ENCODE data around the gene TBATA.

The TBATA gene

DNA sequence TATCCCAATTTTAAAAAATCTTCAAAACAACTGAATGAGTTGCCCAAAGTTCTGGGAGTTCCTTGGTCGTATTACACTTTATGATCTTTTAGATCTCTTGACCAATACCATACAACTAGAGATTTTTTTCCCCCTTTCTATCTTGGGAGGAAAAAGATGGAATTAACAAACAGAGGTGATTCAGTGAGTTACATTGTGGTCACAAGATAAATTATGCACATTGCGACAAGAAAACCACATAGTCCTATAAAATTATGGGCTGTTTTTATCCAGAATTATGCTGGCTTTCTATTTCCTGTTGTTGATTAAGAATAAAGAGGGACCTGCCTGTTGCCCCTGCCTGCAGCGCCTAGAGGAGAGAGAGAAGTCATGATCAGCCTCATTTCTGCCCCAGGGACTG, 22.4 kb upstream of the TBATA start:
- DNase-seq (ENCODE audit: low read depth) = no peak

DNA sequence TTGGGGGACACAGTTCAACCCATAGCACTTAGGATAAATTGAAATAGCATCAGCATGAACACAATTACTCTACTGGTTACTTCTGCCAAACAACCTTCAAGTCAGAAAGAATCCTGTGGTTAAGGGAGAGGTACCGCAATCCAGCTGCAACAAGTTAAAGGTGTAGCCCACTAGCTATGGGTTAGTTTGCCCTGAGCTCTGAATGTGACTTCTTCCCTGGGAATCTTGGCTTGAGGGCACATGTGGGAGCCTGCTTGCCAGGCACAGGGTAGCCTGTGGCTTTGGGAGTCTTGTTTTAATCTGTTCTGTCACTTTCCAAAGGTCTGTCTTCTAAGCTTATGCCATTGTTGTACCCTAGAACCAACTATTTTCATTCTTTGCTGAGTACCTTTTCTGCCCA, 21.7 kb upstream of the TBATA start:
- no peak for DNase-seq (ENCODE audit: low read depth)

- DNase-seq (ENCODE audit: low read depth) = no peak
These were observed 20.5 kb upstream of the TBATA start for GRCh38 chr10:70805619-70806215.

DNA sequence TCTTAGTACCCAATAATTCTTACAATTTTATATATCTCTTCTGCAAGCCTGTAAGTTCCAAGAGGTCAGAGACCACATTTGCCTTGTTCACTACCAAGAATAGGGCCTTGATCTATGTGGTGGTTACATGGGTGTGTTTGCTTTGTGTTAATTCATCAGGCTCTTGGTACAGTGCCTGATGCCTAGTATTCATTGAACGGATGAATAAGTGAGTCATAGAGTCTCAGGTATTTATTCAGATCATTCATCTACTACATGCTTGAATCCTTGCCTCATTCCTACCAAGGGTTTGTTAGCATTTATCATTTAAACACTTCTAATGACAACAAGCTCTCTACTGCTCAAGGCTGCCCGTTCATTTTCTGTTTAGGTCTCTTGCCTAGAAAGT, 19.2 kb upstream of the TBATA start:
- DNase-seq (ENCODE audit: low read depth) = no peak

GRCh38 chr10:70803775-70804420, 18.7 kb upstream of the TBATA start:
- no peak for DNase-seq (ENCODE audit: low read depth)

DNA sequence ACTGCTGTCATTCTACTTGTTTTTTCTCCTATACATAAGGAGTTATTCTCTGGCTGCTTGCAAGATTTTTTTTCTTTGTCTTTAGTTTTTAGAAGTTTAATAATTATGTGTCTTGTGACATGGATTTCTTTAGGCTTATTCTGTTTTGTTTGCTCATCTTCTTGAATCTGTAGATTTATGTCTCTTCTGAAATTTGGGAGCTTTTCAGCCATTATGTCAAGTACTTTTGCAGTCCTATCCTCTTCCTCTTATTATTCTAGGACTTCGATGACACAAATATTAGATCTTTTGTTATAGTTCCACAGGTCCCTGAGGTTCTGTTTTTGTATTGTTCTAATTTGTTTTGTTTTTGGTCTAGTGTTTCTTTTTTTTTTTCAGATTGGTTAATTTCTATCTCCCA, 16.7 kb upstream of the TBATA start:
- no peak for DNase-seq (ENCODE audit: low read depth)

- no peak for DNase-seq (ENCODE audit: low read depth)
These were observed 13.9 kb upstream of the TBATA start for GRCh38 chr10:70799124-70799523.

DNA sequence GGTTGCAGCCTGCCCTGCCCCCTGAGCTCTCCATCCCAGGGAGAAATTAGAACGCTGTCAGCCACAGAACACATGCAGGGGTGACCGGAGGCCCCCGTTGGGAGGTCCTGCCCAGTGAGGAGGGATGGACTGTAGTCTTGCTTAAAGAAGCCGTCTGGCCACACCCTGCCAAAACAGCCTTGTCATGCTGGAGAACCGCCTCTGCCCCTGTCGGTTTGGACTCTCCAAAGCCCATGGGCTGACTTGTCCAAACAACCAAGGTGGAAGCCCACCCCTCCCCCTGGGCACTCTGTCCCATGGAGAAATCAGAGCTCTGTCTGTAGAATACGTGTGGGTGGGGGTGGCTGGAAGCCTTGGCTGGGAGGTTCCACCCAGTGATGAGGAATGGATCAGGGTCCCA, 12.7 kb upstream of the TBATA start:
- DNase-seq (ENCODE audit: low read depth) = no peak

GRCh38 chr10:70795613-70796012, 10.4 kb upstream of the TBATA start:
- DNase-seq (ENCODE audit: low read depth) = no peak

DNA sequence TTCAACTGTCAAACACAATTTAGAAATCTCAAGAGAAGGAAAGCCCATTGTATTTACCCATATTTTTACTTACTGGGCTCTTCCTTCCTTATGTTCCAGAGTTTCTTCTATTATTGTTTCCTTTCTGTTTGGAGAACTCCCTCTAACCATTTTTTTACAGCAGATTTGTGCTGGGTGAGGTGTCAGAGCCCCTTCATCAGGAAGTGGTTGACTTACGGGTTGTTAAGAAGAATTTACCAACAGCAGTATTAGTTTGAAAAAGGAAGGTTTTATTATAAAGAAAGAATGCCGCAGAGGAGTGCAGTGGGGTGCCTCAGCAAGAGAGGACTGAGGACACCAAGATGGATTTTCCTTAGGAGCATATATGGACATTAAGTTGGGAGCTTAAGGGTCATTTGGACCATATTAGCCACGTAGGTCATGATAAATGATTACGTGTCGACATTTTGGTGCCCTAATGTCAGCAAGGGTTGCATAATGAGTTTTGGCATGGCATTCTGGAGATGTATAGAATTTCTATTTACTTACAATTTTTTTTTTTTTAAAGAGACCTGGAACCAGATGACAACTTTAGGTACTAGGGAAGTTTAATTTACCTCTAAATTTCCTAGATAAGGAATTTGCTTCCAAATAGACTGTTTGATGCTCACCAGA, 6.3 kb upstream of the TBATA start:
- no peak for DNase-seq (ENCODE audit: low read depth)

DNA sequence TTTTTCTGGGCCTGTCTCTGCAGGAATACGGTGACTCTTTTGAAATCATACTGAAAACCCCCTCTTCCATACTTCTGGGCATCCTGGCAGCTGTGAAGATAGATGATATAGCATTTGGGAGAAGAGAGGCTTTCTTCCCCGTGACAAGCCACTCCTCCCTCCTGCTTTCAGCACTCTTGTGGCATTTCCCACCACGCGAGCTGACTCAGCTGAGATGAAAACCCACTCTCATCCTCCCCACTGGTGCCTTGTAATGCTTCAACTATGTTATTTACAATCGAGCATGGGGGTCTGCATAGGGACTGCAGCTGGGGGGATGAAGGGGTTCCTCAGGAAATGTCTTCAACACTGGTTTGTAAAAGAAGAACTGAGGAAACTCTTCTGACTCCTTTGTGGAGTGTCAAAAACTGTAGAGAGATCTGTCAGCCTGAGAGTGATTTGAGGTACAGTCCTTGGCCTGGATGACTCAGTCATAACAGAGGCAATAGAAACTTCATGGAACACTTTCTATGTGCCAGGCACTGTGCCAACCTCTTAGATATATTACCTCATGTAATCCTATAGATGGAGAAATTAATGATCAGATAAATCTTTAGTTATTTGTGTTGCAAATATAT, 1.7 kb upstream of the TBATA start:
- no peak for DNase-seq (ENCODE audit: low read depth)

- no peak for DNase-seq (ENCODE audit: low read depth)
These were observed 706 bp downstream of the TBATA start for GRCh38 chr10:70784471-70784870.

GRCh38 chr10:70784016-70784415, 1.2 kb downstream of the TBATA start:
- no peak for DNase-seq (ENCODE audit: low read depth)

- DNase-seq (ENCODE audit: low read depth) = no peak
These were observed 2.2 kb downstream of the TBATA start for GRCh38 chr10:70782746-70783680.

DNA sequence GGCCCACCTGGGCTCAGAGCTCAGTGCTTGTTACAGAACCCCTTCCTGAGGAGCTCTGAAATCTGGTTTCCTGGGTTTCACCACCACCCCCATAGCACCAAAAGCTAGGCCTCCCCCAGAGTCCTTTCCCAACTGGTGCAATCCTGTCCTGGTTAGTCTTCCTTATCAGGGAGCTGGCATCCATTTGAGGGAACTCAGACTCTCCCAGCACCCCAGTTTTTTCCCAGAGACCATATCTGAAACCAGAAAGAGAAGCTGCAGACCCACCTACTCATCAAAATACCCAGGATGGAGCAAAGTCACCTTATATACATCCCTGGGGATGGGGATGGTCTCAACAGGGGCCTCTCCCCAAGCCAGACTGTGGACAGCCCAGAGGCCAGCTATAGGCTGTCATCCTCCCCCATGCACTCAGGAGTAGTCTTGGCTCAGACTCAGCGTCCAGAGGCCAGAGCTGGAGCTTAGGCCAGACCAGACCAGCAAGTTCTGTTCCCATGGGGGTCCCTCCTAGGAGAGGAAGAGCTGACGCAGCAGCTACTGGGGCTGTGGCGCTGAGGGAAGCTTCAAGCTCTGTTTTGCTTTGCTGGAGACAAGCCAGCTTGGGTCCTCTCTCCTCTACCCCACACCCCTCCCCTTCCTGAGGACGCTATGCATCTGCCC, 3.0 kb downstream of the TBATA start:
- no peak for DNase-seq (ENCODE audit: low read depth)

- no peak for DNase-seq (ENCODE audit: low read depth)
These were observed 3.6 kb downstream of the TBATA start for GRCh38 chr10:70781461-70782051.

- DNase-seq (ENCODE audit: low read depth) = no peak
These were observed 4.4 kb downstream of the TBATA start for GRCh38 chr10:70780772-70781171.

DNA sequence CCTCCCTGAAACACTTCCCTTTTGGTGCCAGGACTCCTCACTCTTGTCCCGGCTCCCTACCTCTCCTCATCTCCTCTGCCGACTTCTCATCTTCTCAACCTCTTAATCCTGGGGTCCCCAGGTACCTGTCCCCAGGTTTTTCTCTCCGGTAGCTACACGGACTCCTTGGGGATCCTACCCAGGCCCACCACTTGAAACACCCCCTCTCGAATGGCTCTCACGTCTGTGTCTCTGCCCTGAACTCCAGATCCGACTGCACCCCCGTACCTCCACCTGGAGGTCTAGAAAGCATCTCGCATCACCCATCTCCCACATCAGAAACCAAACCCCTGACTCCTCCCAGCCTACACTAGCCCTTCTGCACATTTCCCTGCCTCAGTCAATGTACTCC, 4.8 kb downstream of the TBATA start:
- DNase-seq (ENCODE audit: low read depth) = no peak

DNA sequence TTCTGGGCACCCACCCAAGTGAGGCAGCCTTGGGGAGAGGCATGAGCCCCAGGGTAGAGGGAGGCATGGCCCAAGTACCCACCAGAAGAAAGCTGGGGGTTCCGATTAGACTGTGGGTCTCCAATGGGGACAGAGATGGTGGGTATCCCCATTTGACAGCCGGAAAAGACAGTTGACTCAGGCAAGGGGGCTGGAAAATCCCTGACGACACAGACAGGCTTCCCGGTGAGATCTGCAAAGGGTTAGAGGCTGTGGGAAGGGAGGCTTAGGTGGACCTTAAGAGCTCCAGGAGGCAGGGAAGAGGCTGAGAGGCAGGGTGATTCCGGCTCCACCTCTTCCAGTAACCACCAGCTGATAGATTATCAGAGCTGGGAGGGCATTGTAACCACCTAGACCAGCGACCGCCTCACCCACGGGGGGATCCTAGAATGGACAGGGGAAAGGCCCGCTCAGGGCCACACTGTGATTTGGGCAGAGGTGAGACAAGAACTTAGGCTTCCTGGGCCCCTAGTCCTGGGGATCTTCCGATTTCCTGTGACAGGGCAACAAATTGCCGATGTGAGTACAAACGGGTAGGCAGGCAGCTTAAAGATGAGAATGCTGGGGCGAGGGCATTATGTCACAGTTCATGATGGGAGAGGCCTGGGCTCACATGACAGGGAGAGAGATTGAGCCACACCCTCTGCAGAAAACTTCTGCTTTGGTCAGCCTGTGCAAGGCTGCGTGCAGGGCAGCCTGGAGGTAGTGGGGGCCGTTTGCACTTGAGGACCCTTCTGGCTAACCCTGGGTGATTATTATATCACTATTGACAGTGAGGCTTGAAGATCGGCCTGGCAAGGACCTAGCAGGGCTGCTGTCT, 5.4 kb downstream of the TBATA start:
- no peak for DNase-seq (ENCODE audit: low read depth)

DNA sequence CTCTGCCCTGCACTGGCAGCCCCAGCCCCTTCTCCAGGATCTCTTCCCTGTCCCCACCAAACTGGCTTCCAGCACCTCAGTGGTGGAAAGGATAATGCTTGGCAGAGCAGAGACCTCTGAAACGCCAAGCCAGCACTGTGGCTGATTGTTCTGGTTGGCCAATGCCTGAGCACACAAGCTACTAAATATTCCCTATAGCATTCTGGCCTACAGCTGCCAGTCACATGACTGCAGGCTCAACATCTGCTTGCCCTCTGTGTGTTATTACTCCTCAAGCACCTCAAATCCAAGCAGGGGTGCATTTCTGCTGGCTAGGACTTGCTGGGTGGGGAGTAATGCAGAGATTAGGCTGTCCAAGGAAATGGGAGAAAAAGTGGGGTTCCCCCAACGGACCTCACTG, 6.1 kb downstream of the TBATA start:
- DNase-seq (ENCODE audit: low read depth) = no peak
